K562 (cell line): ENCODE measurements around the gene ATP13A2. TPM values are rescaled to one million over a fixed set of nuclear protein-coding genes. Genes with fewer than 3 reads are reported as not detected.

Source experiments
- C11orf30 ChIP-seq: fragments of 450-650 bp; IDR thresholded peaks from 2 replicates; pipeline ENCODE4 v1.6.1; 2016; ENCODE audit warnings: low read depth, mild to moderate bottlenecking
- CEBPG ChIP-seq, 3 experiments: fragments of 200-800 bp in 1 of 3; sonication (Bioruptor generic) in 1 of 3; sonication (generic) in 1 of 3; formaldehyde crosslinking in 1 of 3; IDR thresholded peaks in 2 of 3; conservative IDR thresholded peaks in 1 of 3; 2 replicates each; pipeline versions ENCODE4 v1.6.1 to v1.8.0; 2016 to 2022; ENCODE audit warnings: missing compliant biosample characterization in 2 of 3, missing genetic modification characterization in 2 of 3, mild to moderate bottlenecking in 1 of 3, missing genetic modification reagents in 1 of 3
- CREM ChIP-seq: IDR thresholded peaks from 2 replicates; pipeline ENCODE4 v1.6.1; 2014; ENCODE audit warnings: antibody characterized with exemption, low read depth
- E4F1 ChIP-seq: fragments of 250-450 bp; sonication (Bioruptor Pico); IDR thresholded peaks from 2 replicates; pipeline ENCODE4 v1.5.0; 2021; ENCODE audit warnings: mild to moderate bottlenecking, borderline replicate concordance
- ELF1 ChIP-seq: fragments of 200-800 bp; sonication (Bioruptor generic); IDR thresholded peaks from 2 replicates; pipeline ENCODE4 v1.6.1; 2016; ENCODE audit warnings: missing genetic modification characterization, missing compliant biosample characterization
- EP400 ChIP-seq: fragments of 450-650 bp; IDR thresholded peaks from 2 replicates; pipeline ENCODE4 v1.6.1; 2017; ENCODE audit warnings: antibody characterized with exemption, mild to moderate bottlenecking, moderate library complexity
- HDAC3 ChIP-seq: fragments of 450-650 bp; IDR thresholded peaks from 2 replicates; pipeline ENCODE4 v1.6.1; 2018; ENCODE audit warnings: borderline replicate concordance, mild to moderate bottlenecking, moderate library complexity; ENCODE audit not compliant: partially characterized antibody
- KDM5B ChIP-seq: fragments of 200-600 bp; sonication (generic); IDR thresholded peaks from 2 replicates; pipeline ENCODE4 v1.6.1; 2012; ENCODE audit warnings: low read depth, mild to moderate bottlenecking, moderate library complexity, low read length, control low read depth, inconsistent platforms; ENCODE audit not compliant: insufficient replicate concordance
- MAZ ChIP-seq, 2 experiments: fragments of 450-650 bp in 1 of 2; sonication (generic) in 1 of 2; formaldehyde crosslinking; IDR thresholded peaks in 1 of 2; conservative IDR thresholded peaks in 1 of 2; 2 replicates each; pipeline versions ENCODE4 v1.4.0 to v1.5.0; 2020; ENCODE audit warnings: mild to moderate bottlenecking in 1 of 2, missing genetic modification reagents in 1 of 2
- MYC ChIP-seq, 2 experiments: fragments of 250-450 bp in 1 of 2; sonication (Bioruptor Pico) in 1 of 2; IDR thresholded peaks; 2 replicates each; pipeline versions ENCODE4 v1.5.1 to v1.6.1; 2012 to 2021; ENCODE audit warnings: low read depth in 2 of 2, borderline replicate concordance in 1 of 2, improper control_type of control experiment in 1 of 2, low read length in 1 of 2, mild to moderate bottlenecking in 1 of 2, moderate library complexity in 1 of 2
- SAFB ChIP-seq: fragments of 200-400 bp; formaldehyde crosslinking; IDR thresholded peaks from 2 replicates; pipeline ENCODE4 v1.6.1; 2017; ENCODE audit warnings: low read depth, low read length, borderline replicate concordance
- SMARCA4 ChIP-seq: fragments of 450-650 bp; IDR thresholded peaks from 2 replicates; pipeline ENCODE4 v1.6.1; 2016
- SMARCA5 ChIP-seq: fragments of 450-650 bp; IDR thresholded peaks from 2 replicates; pipeline ENCODE4 v1.6.1; 2016
- STAT6 ChIP-seq: sonication (generic); formaldehyde crosslinking; IDR thresholded peaks from 2 replicates; pipeline ENCODE4 v1.8.1; 2023; ENCODE audit warnings: mild to moderate bottlenecking, missing genetic modification reagents
- THAP7 ChIP-seq: fragments of 250-450 bp; sonication (Bioruptor Pico); IDR thresholded peaks from 2 replicates; pipeline ENCODE4 v1.5.0; 2021
- ZNF24 ChIP-seq: fragments of 450-650 bp; IDR thresholded peaks from 2 replicates; pipeline ENCODE4 v1.6.1; 2016
- ZNF41 ChIP-seq: fragments of 250-450 bp; sonication (Bioruptor Pico); conservative IDR thresholded peaks from 2 replicates; pipeline ENCODE4 v1.4.0; 2020; ENCODE audit warnings: mild to moderate bottlenecking
- polyA plus RNA-seq, 8 experiments: library from polyadenylated mRNA; depleted of rRNA in 4 of 8; stranded (reverse) in 5 of 8; unstranded in 3 of 8; fragments of >200 nt; fragmentation: Nextera tagmentation in 2 of 8; fragmentation: Illumina TruSeq in 1 of 8; extraction: Ambion mirVana in 2 of 8; extraction: Trizol in 1 of 8; gene quantifications; 2 replicates each; pipeline versions ENCODE4 v1.2.1 to v1.2.3, GENCODE V29; 2011 to 2014; ENCODE audit warnings: inconsistent platforms in 1 of 8, missing spikeins in 1 of 8
- total RNA-seq, 7 experiments: library from RNA; depleted of rRNA in 6 of 7; stranded (reverse); fragments of >200 nt in 6 of 7; fragmentation: Illumina TruSeq in 2 of 7; extraction: Trizol in 2 of 7; gene quantifications; 2 replicates each; pipeline versions ENCODE4 v1.2.1 to v1.2.3, GENCODE V29; 2011 to 2021; ENCODE audit warnings: low replicate concordance in 1 of 7
- TF ChIP-seq, protein P1 (sequence below): fragments of 250-450 bp; sonication (Bioruptor Pico); IDR thresholded peaks from 2 replicates; pipeline ENCODE4 v1.4.0; 2020; ENCODE audit warnings: mild to moderate bottlenecking

The ATP13A2 gene
- total and polyA plus RNA-seq, 9 of the 15 experiments (the other 6 are each of a cell fraction or from before 2014, with no cell fraction given), result 0.36 to 56.3 (median 16.3) TPM

- TF ChIP-seq MAZ (CRISPR knock-in tag; conservative IDR thresholded peaks at IDR 0.05 in 1 of 2, IDR thresholded peaks at IDR 0.05 in 1 of 2) (peak; percentile 81 to 86), HDAC3 (no peak), SMARCA4 (no peak), EP400 (peak; percentile 81), KDM5B (peak; percentile 95), CEBPG (CRISPR knock-in tag; IDR thresholded peaks at IDR 0.05) (0 out of 2 replicates have a peak, but pooled peaks have one; percentile 24), CEBPG (tag; conservative IDR thresholded peaks at IDR 0.05 in 1 of 2, IDR thresholded peaks at IDR 0.05 in 1 of 2) (no peak), MYC (IDR thresholded peaks at IDR 0.05; ENCODE audit: low read depth, low read length) (no peak; the same call in 1 of the 2 replicates), MYC (CRISPR knock-in tag; IDR thresholded peaks at IDR 0.05; ENCODE audit: borderline replicate concordance, low read depth) (0 out of 2 replicates have a peak, but pooled peaks have one; percentile 46), STAT6 (CRISPR knock-in tag) (0 out of 2 replicates have a peak, but pooled peaks have one; percentile 31), SAFB (peak; percentile 92), CREM (peak; percentile 94), ZNF41 (CRISPR knock-in tag) (no peak), SMARCA5 (no peak), THAP7 (CRISPR knock-in tag) (no peak), ZNF24 (no peak), ELF1 (tag) (peak; percentile 89), C11orf30 (peak; percentile 94), E4F1 (CRISPR knock-in tag) (no peak)
- TF ChIP-seq, protein P1, sequence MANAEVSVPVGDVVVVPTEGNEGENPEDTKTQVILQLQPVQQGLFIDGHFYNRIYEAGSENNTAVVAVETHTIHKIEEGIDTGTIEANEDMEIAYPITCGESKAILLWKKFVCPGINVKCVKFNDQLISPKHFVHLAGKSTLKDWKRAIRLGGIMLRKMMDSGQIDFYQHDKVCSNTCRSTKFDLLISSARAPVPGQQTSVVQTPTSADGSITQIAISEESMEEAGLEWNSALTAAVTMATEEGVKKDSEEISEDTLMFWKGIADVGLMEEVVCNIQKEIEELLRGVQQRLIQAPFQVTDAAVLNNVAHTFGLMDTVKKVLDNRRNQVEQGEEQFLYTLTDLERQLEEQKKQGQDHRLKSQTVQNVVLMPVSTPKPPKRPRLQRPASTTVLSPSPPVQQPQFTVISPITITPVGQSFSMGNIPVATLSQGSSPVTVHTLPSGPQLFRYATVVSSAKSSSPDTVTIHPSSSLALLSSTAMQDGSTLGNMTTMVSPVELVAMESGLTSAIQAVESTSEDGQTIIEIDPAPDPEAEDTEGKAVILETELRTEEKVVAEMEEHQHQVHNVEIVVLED (CRISPR knock-in tag), result peak; percentile 40; the same call in 1 of the 2 replicates
These were observed 42.1 kb upstream of the ATP13A2 start, which contains the start of gene SDHB (continued) for GRCh38 chr1:17053685-17054410.
